ENCODE data around the gene CDK4.

The CDK4 gene

DNA sequence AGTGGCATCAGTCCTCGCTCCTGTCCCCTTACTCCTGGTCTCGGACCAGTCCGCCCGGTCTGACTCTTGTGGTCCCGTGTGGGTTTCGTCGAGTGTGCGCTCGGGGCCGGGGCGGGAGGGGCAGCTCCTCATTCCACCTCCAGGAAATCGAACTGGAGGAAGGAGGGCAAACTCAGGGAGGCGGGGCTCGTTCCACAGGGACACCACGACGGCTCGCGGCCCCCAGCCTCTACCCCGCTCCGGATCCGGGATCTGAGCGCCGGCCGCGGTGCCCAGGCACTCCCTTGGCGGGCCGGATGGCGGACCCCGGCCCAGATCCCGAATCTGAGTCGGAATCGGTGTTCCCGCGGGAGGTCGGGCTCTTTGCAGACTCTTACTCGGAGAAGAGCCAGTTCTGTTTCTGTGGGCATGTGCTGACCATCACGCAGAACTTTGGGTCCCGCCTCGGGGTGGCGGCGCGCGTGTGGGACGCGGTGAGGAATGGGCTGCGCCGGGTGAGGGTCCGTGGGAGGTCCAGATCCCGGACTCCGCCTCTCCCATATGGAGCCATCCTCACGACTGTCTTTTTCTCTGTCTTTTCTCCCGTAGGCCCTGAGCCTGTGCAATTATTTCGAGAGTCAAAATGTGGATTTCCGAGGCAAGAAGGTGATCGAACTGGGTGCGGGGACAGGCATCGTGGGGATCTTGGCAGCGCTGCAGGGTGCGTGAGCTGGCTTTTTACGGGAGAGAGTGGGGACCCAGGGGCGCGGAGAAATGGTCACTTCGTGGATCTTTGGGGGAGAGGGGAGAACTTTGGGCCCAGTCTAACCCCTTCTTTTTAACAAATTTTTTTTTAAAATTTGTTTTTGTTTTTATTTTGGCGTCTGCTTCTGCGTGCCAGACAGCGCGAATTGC is 20.6 kb upstream of the CDK4 start, which contains the start of gene EEF1AKMT3:
Gene EEF1AKMT3 (plus strand): TSS at position 186 of the 894 bp plus-strand sequence. CDS start 111 bp downstream, at position 297.
- TF ChIP-seq, protein P1, sequence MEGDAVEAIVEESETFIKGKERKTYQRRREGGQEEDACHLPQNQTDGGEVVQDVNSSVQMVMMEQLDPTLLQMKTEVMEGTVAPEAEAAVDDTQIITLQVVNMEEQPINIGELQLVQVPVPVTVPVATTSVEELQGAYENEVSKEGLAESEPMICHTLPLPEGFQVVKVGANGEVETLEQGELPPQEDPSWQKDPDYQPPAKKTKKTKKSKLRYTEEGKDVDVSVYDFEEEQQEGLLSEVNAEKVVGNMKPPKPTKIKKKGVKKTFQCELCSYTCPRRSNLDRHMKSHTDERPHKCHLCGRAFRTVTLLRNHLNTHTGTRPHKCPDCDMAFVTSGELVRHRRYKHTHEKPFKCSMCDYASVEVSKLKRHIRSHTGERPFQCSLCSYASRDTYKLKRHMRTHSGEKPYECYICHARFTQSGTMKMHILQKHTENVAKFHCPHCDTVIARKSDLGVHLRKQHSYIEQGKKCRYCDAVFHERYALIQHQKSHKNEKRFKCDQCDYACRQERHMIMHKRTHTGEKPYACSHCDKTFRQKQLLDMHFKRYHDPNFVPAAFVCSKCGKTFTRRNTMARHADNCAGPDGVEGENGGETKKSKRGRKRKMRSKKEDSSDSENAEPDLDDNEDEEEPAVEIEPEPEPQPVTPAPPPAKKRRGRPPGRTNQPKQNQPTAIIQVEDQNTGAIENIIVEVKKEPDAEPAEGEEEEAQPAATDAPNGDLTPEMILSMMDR (IDR thresholded peaks at IDR 0.05; ENCODE audit: low read depth, low read length) = no peak
- peak; percentile 53 to 54 for DNase-seq (ENCODE audit: low read depth in 2 of 2)
- peak within 1 kb of the TSS; percentile 89 to 97 for H3K4me3 ChIP-seq (replicated peaks in 1 of 2; ENCODE audit: low read depth in 2 of 2, low read length in 2 of 2)

DNA sequence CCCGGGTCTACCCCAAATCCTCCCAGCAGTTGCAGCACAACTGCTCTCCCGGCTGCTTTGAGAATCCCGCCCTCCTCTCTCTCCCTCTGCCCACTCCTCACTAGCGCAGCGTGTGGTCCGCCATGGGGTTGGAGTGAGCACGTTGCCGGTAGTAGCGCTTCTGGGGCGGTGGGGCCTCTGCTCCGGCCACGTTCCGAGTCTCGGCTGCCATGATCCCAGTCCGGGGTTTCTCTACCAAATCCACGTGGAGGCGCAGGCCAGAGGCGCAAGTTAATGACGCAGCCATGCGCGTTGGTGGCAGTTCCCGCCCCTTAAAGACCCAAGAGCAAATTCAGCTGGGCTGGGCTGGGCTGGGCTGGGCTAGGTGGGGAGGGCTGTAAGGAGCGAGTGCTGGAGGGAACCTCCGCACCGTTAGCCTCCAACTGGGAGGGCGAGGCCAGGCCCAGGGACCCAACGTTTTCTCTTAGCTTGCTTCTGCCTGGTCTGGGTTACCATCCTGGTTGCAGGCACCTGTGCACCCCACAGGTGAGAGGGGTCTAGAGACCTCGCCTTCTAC is 19.8 kb upstream of the CDK4 start, which contains the start of gene METTL1:
Gene METTL1 (minus strand): TSS at position 233 of the 556 bp plus-strand sequence. CDS start 22 bp downstream, at position 211.
- TF ChIP-seq, protein P1 (IDR thresholded peaks at IDR 0.05; ENCODE audit: low read depth, low read length) = no peak
- DNase-seq (ENCODE audit: low read depth in 2 of 2) = peak; percentile 96 to 98
- peak within 1 kb of the TSS; percentile 89 to 97 for H3K4me3 ChIP-seq (replicated peaks in 1 of 2; ENCODE audit: low read depth in 2 of 2, low read length in 2 of 2)

DNA sequence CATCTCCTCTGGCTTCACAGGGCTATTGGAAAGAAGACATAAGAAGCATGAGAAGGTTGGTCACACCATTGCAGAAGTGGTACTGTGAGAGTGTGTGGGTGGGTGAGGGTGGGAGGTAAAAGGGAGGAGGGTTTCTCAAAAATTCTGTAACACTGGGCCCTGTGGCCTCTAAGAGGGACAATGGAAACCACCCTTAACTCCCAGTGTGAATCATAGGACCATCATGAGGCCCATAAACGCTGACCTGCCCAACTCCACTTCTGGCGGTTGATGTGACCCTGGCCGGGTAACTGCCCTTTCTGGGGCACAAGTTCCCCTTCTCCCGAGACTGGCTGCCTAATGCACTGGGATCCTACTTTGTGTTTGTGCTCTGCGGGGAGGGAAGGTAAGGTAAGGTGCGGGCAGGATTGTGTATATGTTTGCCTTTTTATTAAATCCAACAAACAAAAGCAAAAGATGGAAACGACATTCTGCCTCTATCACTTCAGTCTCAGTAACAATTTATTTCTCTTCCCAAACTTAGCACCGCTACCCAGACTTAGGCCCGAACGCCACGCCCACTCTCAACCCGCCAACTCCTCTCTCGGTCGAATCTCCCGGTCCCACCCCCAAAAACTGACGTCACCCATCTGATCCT is 19.2 kb upstream of the CDK4 start:
- peak; percentile 90 to 95 for DNase-seq (ENCODE audit: low read depth in 2 of 2)
- H3K4me3 ChIP-seq (replicated peaks in 1 of 2; ENCODE audit: low read depth in 2 of 2, low read length in 2 of 2) = peak overlapping the region; percentile 89 to 97
- TF ChIP-seq, protein P1 (IDR thresholded peaks at IDR 0.05; ENCODE audit: low read depth, low read length) = no peak

DNA sequence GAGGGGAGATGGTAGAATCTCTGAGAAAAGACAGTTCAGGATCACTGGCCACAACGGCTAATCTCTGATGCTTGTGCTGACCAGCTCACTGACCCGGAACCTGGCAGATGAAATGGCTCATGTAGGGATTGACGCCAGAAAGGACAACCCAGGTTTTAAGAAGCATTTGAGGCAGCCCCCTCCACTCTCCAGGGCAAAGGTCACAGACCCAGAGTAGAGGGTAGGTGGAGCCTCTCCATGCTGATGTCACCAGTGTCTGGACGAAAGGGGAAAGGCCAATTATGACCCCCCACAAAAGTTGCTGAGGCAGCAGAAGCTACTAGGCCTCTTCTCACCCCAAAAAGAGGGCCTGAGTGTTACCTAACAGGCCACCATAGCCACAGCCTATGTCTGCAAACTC is 18.6 kb upstream of the CDK4 start:
- TF ChIP-seq, protein P1 (IDR thresholded peaks at IDR 0.05; ENCODE audit: low read depth, low read length) = no peak
- no peak overlapping the region for H3K4me3 ChIP-seq (replicated peaks in 1 of 2; ENCODE audit: low read depth in 2 of 2, low read length in 2 of 2)
- no peak for DNase-seq (ENCODE audit: low read depth in 2 of 2)

DNA sequence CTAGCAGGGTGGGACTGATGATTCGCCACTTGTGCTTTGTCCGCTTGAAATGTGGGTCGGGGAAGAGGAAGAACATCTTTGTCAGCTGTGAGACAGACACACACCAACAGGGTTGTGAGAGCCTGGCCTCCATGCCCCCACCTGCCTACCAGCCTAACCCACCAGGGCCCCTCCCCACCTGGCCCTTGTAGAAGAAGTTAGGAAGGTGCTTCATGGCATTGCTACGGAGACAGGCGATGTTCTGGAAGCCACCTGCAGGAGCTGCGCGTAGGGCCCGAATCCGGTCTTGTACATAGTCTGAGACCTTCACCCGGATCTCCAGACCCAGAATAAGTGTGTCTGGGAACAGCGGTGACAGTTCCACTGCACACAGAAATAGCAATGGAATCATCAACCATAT is 17.5 kb upstream of the CDK4 start:
- no peak for DNase-seq (ENCODE audit: low read depth in 2 of 2)
- TF ChIP-seq, protein P1 (IDR thresholded peaks at IDR 0.05; ENCODE audit: low read depth, low read length) = no peak
- H3K4me3 ChIP-seq (replicated peaks in 1 of 2; ENCODE audit: low read depth in 2 of 2, low read length in 2 of 2) = no peak overlapping the region

DNA sequence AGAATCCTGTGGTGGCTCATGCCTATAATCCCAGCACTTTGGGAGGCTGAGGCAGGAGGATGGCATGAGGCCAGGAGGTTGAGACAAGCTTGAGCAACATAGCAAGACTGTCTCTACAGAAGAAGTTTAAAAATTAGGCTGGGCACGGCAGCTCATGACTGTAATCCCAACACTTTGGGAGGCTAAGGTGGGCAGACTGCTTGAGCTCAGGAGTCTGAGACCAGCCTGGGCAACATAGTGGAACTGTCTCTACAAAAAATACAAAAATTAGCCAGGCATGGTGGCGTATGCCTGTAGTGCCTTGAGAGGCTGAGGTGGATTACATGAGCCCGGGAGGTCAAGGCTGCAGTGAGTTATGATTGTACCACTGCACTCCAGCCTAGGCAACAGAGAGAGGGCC is 15.8 kb upstream of the CDK4 start:
- no peak overlapping the region for H3K4me3 ChIP-seq (replicated peaks in 1 of 2; ENCODE audit: low read depth in 2 of 2, low read length in 2 of 2)
- no peak for DNase-seq (ENCODE audit: low read depth in 2 of 2)
- TF ChIP-seq, protein P1 (IDR thresholded peaks at IDR 0.05; ENCODE audit: low read depth, low read length) = no peak
